GM23248 (cell line): ENCODE results near the gene HNRNPR. TPM values are rescaled to one million over a fixed set of nuclear protein-coding genes. Genes with fewer than 3 reads are reported as not detected.

Source experiments
- DNase-seq: peaks from one replicate; pipeline ENCODE4 v3.0.0-alpha.2; 2015
- H2AFZ ChIP-seq: fragments of 200-600 bp; sonication (generic); 2 replicates; pipeline ENCODE4 v1.6.1; 2016; ENCODE audit warnings: antibody characterized with exemption
- H3F3A ChIP-seq: fragments of 200-600 bp; sonication (generic); 2 replicates; pipeline ENCODE4 v1.6.1; 2016; ENCODE audit warnings: mild to moderate bottlenecking, antibody characterized with exemption, mixed run types; ENCODE audit not compliant: insufficient read depth
- H3K27ac ChIP-seq: fragments of 200-600 bp; sonication (generic); 2 replicates; pipeline ENCODE4 v1.5.1; 2016; ENCODE audit warnings: mild to moderate bottlenecking
- H3K27me3 ChIP-seq: fragments of 200-600 bp; sonication (generic); replicated peaks from 2 replicates; pipeline ENCODE4 v1.6.1; 2016; ENCODE audit warnings: mild to moderate bottlenecking; ENCODE audit not compliant: insufficient read depth
- H3K36me3 ChIP-seq: fragments of 200-600 bp; sonication (generic); 2 replicates; pipeline ENCODE4 v1.6.1; 2016; ENCODE audit warnings: low read depth, mild to moderate bottlenecking
- H3K4me1 ChIP-seq: fragments of 200-600 bp; sonication (generic); 2 replicates; pipeline ENCODE4 v1.6.1; 2016; ENCODE audit warnings: mild to moderate bottlenecking; ENCODE audit not compliant: insufficient read depth
- H3K4me2 ChIP-seq: fragments of 200-600 bp; sonication (generic); one replicate; pipeline ENCODE4 v1.6.1; 2016; ENCODE audit warnings: mild to moderate bottlenecking; ENCODE audit not compliant: unreplicated experiment
- H3K4me3 ChIP-seq: fragments of 200-600 bp; sonication (generic); 2 replicates; pipeline ENCODE4 v1.5.1; 2016; ENCODE audit warnings: mild to moderate bottlenecking
- H3K79me2 ChIP-seq: fragments of 200-600 bp; sonication (generic); 2 replicates; pipeline ENCODE4 v1.6.1; 2016; ENCODE audit warnings: mild to moderate bottlenecking; ENCODE audit not compliant: insufficient read depth
- H3K9ac ChIP-seq: fragments of 200-600 bp; sonication (generic); 2 replicates; pipeline ENCODE4 v1.6.1; 2016; ENCODE audit warnings: mild to moderate bottlenecking
- H3K9me2 ChIP-seq: fragments of 200-600 bp; sonication (generic); 2 replicates; pipeline ENCODE4 v1.6.1; 2016; ENCODE audit warnings: mixed run types, mild to moderate bottlenecking, moderate library complexity; ENCODE audit not compliant: insufficient read depth
- H3K9me3 ChIP-seq: fragments of 200-600 bp; sonication (generic); one replicate; pipeline ENCODE4 v1.6.1; 2017; ENCODE audit warnings: low read depth
- H4K20me1 ChIP-seq: fragments of 200-600 bp; sonication (generic); 2 replicates; pipeline ENCODE4 v1.6.0; 2016; ENCODE audit not compliant: insufficient read depth
- EZH2 ChIP-seq: fragments of 200-600 bp; sonication (generic); IDR thresholded peaks from 2 replicates; pipeline ENCODE4 v1.6.1; 2018; ENCODE audit warnings: antibody characterized with exemption, mild to moderate bottlenecking; ENCODE audit not compliant: insufficient read depth, poor library complexity, severe bottlenecking
- EZH2phosphoT487 ChIP-seq: fragments of 200-600 bp; sonication (generic); IDR thresholded peaks from 2 replicates; pipeline ENCODE4 v1.6.1; 2018; ENCODE audit warnings: antibody characterized with exemption, moderate library complexity, mild to moderate bottlenecking, low read depth; ENCODE audit not compliant: insufficient read depth
- WGBS, 2 experiments: methylation state at CpG; one replicate each; pipeline ENCODE4 v1.1.6; 2015 to 2017; ENCODE audit warnings: low lambda C conversion rate in 2 of 2, low coverage in 1 of 2; ENCODE audit errors: missing lambda C conversion rate in 2 of 2; 5-methylcytosine and 5-hydroxymethylcytosine counted together
- in situ Hi-C: fragments of 300-500 bp; cut with MboI; formaldehyde crosslinking; loops from 2 replicates; pipeline ENCODE4 v1.15.0; 2020
- polyA plus RNA-seq: library from polyadenylated mRNA; unstranded; fragments of >200 nt; fragmentation: Nextera tagmentation; extraction: Ambion mirVana; gene quantifications from 2 replicates; pipeline ENCODE4 v1.2.1, GENCODE V29; 2016
- total RNA-seq: library from RNA; depleted of rRNA; stranded (reverse); fragments of >200 nt; shearing (Covaris generic); gene quantifications from 2 replicates; pipeline ENCODE4 v1.2.3, GENCODE V29; 2014

Gene HNRNPR
- total and polyA plus RNA-seq, 2 experiments from 2014 or later: 77.5 to 124 TPM

- no peak for DNase-seq
- Histone ChIP-seq H3K79me2 (no peaks in the 10 kb centered on the region), H3F3A (peaks cover 14% of the 10 kb centered on the region), H3K4me2 (no peak overlapping the region), H3K9ac (no peak overlapping the region), H3K27me3 (no peaks in the 10 kb centered on the region), H2AFZ (no peak overlapping the region), H3K36me3 (no peaks in the 10 kb centered on the region), H3K4me1 (peaks cover 15% of the 10 kb centered on the region), H3K9me2 (no peaks in the 10 kb centered on the region), H4K20me1 (no peaks in the 10 kb centered on the region), H3K27ac (no peak overlapping the region), H3K9me3 (no peaks in the 10 kb centered on the region), H3K4me3 (no peak overlapping the region)
- in situ Hi-C loops: no loop called here
- WGBS, 2 experiments: 85 to 86% methylated on average over 8 of the region's 8 CpGs
- TF ChIP-seq EZH2phosphoT487 (no peak), EZH2 (no peak)
Observed at GRCh38 chr1:23387494-23387893, 43.4 kb upstream of the HNRNPR start.

DNA sequence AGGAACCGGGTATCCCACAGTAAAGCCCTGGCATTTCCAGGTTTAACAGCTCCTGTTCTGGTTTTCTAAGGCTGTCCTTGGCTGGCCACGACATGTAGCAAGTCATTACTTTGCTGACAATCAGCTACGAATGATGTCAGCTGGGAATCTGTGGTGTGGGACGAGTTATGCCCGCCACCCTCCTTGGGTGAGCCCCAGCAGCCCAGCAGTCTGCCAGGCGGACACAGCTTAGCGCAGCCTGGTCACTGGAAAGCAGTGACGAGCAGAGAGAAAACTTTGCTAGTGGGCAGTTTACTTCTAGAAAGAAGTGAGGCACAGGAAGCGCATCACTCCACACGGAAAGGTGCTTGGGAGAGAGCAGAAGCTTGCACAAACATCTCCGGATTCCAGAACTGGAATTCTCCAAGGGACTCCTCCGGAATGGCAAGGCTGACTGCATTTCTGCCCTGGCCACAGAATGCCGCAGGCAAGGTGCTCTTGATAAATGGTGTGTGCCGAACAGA, 41.1 kb upstream of the HNRNPR start:
- H3K4me3 ChIP-seq: no peak overlapping the region
- DNase-seq: peak; percentile 57
- H3K79me2 ChIP-seq: no peaks in the 10 kb centered on the region
- H4K20me1 ChIP-seq: no peaks in the 10 kb centered on the region
- H3K9ac ChIP-seq: peak overlapping the region; percentile 8; the same call in 1 of the 2 replicates
- in situ Hi-C loops: no loop called here
- TF ChIP-seq EZH2 (no peak), EZH2phosphoT487 (no peak)
- H3F3A ChIP-seq: peaks cover 14% of the 10 kb centered on the region
- peak overlapping the region; percentile 56 for H2AFZ ChIP-seq
- no peaks in the 10 kb centered on the region for H3K36me3 ChIP-seq
- H3K9me3 ChIP-seq: no peaks in the 10 kb centered on the region
- H3K4me1 ChIP-seq: peaks cover 15% of the 10 kb centered on the region
- H3K27ac ChIP-seq: peak overlapping the region; percentile 61
- no peaks in the 10 kb centered on the region for H3K27me3 ChIP-seq
- no peaks in the 10 kb centered on the region for H3K9me2 ChIP-seq
- WGBS, 2 experiments: 36 to 38% methylated on average over 14 of the region's 14 CpGs
- peak overlapping the region; percentile 51 for H3K4me2 ChIP-seq

DNA sequence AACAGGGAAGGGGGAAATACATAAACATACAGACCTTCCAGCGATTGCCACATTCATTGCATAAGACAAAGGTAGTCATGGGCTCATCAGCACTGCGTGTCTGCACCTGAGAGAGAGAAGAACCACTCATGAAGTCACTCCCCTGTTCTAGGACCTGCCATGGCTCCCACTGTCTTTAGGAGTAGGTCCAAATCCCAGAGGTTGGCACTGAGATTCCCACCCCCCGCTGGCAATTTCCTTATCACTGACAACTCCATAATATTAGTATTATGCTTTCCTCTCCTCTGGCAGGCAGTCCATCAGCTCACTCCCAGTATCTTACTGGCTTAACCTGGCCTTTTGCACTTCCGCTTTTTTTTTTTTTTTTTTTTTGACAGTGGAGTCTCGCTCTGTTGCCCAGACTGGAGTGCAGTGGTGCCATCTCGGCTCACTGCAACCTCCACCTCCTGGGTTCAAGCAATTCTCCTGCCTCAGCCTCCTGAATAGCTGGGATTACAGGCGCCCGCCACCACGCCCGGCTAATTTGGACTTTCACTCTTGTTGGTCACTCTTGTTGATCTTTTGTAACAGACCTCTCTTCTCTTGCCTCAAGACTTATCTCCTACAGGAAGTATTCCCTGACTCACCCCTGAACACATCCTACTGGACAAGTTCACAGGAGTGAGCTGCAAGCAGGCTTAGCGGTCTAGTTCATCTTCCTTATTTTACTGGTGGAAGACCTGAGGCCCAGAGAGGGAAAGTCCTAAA, 40.4 kb upstream of the HNRNPR start:
- H3K4me1 ChIP-seq: peaks cover 15% of the 10 kb centered on the region
- H3K36me3 ChIP-seq: no peaks in the 10 kb centered on the region
- H3K9ac ChIP-seq: peak overlapping the region; percentile 8; the same call in 1 of the 2 replicates
- H3K9me3 ChIP-seq: no peaks in the 10 kb centered on the region
- no peak overlapping the region for H3K4me3 ChIP-seq
- H3K4me2 ChIP-seq: peak overlapping the region; percentile 51
- peak; percentile 84 for DNase-seq
- peak overlapping the region; percentile 56 for H2AFZ ChIP-seq
- peaks cover 14% of the 10 kb centered on the region for H3F3A ChIP-seq
- no peaks in the 10 kb centered on the region for H3K9me2 ChIP-seq
- H3K27ac ChIP-seq: peak overlapping the region; percentile 61
- H3K27me3 ChIP-seq: no peaks in the 10 kb centered on the region
- in situ Hi-C loops: no loop called here
- no peaks in the 10 kb centered on the region for H3K79me2 ChIP-seq
- no peak for TF ChIP-seq EZH2phosphoT487
- TF ChIP-seq EZH2: no peak
- 82 to 90% methylated on average over 10 to 11 of the region's 11 CpGs for WGBS, 2 experiments
- H4K20me1 ChIP-seq: no peaks in the 10 kb centered on the region

DNA sequence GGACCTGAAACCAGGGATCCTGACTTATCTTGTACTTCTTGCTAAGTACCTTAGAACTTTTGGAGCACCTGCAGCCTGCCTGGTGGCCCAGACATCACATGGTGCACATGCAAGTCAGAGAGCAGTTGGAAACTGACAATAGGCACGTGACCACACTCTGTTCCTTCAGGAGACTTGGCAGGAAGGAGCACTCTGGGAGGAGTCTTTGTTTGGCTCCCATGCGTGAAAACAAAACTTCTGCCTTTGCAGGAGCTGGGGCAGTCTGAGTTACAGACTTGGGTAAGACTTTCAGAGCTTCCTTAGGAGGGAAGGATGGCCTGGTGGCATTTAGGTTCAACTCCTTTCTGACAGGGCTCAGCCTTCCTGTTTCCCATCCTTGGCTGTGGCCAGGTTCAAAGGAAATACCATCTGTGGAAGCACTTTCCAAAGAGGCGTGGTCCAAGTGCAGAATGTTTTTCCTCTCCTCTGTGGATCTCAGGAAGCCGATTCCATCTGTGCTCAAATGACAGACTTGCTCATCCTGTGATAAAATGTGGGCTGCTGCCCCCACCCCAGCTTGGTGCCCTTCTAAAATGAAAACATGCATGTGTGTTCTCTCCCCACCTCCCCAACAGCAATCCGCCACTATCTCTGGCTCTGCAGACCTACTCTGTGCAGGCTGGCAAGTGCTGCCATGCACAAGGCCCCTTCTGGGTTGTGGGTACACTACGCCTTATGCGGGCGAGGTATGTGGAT, 39.7 kb upstream of the HNRNPR start:
- no peaks in the 10 kb centered on the region for H4K20me1 ChIP-seq
- no peak overlapping the region for H3K27ac ChIP-seq
- no peaks in the 10 kb centered on the region for H3K27me3 ChIP-seq
- WGBS, 2 experiments: 62 to 63% methylated on average over 8 of the region's 8 CpGs
- no peak for TF ChIP-seq EZH2phosphoT487
- TF ChIP-seq EZH2: no peak
- H2AFZ ChIP-seq: no peak overlapping the region
- no peaks in the 10 kb centered on the region for H3K9me3 ChIP-seq
- no peak overlapping the region for H3K4me2 ChIP-seq
- H3K79me2 ChIP-seq: no peaks in the 10 kb centered on the region
- DNase-seq: no peak
- H3K36me3 ChIP-seq: no peaks in the 10 kb centered on the region
- in situ Hi-C loops: no loop called here
- peaks cover 14% of the 10 kb centered on the region for H3F3A ChIP-seq
- H3K9me2 ChIP-seq: no peaks in the 10 kb centered on the region
- no peak overlapping the region for H3K9ac ChIP-seq
- peaks cover 15% of the 10 kb centered on the region for H3K4me1 ChIP-seq
- no peak overlapping the region for H3K4me3 ChIP-seq
